SK-N-SH treated with all-trans-retinoic acid at 6 μM for 48 hours (cell line): Measurements from ENCODE around the gene RNU1-1.
"Not testable (repeated sequence)": the region's sequence is repeated elsewhere in the genome, so short reads cannot be mapped to it uniquely, and the experiment has no call there.

ENCODE experiments used
- ARNTL ChIP-seq: fragments of 450-650 bp; formaldehyde crosslinking; IDR thresholded peaks from 2 replicates; pipeline ENCODE4 v1.5.0; 2020; ENCODE audit warnings: low read depth, mild to moderate bottlenecking, moderate library complexity, borderline replicate concordance
- BACH2 ChIP-seq: fragments of 250-450 bp; sonication (Bioruptor Pico); IDR thresholded peaks from 2 replicates; pipeline ENCODE4 v1.9.0; 2021; ENCODE audit warnings: mild to moderate bottlenecking, borderline replicate concordance
- ESRRG ChIP-seq: fragments of 250-450 bp; sonication (Bioruptor Pico); IDR thresholded peaks from 2 replicates; pipeline ENCODE4 v1.6.1; 2021; ENCODE audit warnings: mild to moderate bottlenecking
- PATZ1 ChIP-seq: fragments of 250-450 bp; sonication (Bioruptor Pico); IDR thresholded peaks from 2 replicates; pipeline ENCODE4 v1.8.0; 2020; ENCODE audit warnings: mild to moderate bottlenecking, moderate library complexity, borderline replicate concordance
- POU6F1 ChIP-seq: fragments of 250-450 bp; sonication (Bioruptor Pico); IDR thresholded peaks from 2 replicates; pipeline ENCODE4 v1.8.0; 2021; ENCODE audit warnings: low read depth, mild to moderate bottlenecking, moderate library complexity, borderline replicate concordance
- RARB ChIP-seq: fragments of 250-450 bp; sonication (Bioruptor Pico); IDR thresholded peaks from 2 replicates; pipeline ENCODE4 v1.8.0; 2021; ENCODE audit warnings: mild to moderate bottlenecking, moderate library complexity
- TOX ChIP-seq: fragments of 250-450 bp; sonication (Bioruptor Pico); IDR thresholded peaks from 2 replicates; pipeline ENCODE4 v1.8.0; 2021; ENCODE audit warnings: mild to moderate bottlenecking, moderate library complexity, borderline replicate concordance
- TSHZ2 ChIP-seq: fragments of 250-450 bp; sonication (Bioruptor Pico); IDR thresholded peaks from 2 replicates; pipeline ENCODE4 v1.5.0; 2020; ENCODE audit warnings: mild to moderate bottlenecking, moderate library complexity
- ZFP3 ChIP-seq: fragments of 250-450 bp; sonication (Bioruptor Pico); IDR thresholded peaks from 2 replicates; pipeline ENCODE4 v1.5.0; 2020; ENCODE audit warnings: mild to moderate bottlenecking, moderate library complexity
- ZFP30 ChIP-seq: fragments of 450-650 bp; formaldehyde crosslinking; IDR thresholded peaks from 2 replicates; pipeline ENCODE4 v1.5.0; 2022; ENCODE audit warnings: mild to moderate bottlenecking, moderate library complexity
- ZNF8 ChIP-seq: fragments of 450-650 bp; formaldehyde crosslinking; IDR thresholded peaks from 2 replicates; pipeline ENCODE4 v1.5.0; 2020; ENCODE audit warnings: mild to moderate bottlenecking, moderate library complexity
- TF ChIP-seq, protein P1 (sequence below): fragments of 250-450 bp; sonication (Bioruptor Pico); IDR thresholded peaks from 2 replicates; pipeline ENCODE4 v1.5.1; 2020; ENCODE audit warnings: low read depth, mild to moderate bottlenecking, moderate library complexity

GRCh38 chr1:16487011-16487410 is 27.1 kb downstream of the RNU1-1 start:
- not testable (repeated sequence) for TF ChIP-seq ZNF8; ZFP30 (CRISPR knock-in tag); PATZ1 (CRISPR knock-in tag); ARNTL (CRISPR knock-in tag); POU6F1 (CRISPR knock-in tag); TSHZ2; RARB; TOX; ZFP3 (CRISPR knock-in tag); ESRRG (CRISPR knock-in tag); BACH2 (CRISPR knock-in tag)
- TF ChIP-seq, protein P1, sequence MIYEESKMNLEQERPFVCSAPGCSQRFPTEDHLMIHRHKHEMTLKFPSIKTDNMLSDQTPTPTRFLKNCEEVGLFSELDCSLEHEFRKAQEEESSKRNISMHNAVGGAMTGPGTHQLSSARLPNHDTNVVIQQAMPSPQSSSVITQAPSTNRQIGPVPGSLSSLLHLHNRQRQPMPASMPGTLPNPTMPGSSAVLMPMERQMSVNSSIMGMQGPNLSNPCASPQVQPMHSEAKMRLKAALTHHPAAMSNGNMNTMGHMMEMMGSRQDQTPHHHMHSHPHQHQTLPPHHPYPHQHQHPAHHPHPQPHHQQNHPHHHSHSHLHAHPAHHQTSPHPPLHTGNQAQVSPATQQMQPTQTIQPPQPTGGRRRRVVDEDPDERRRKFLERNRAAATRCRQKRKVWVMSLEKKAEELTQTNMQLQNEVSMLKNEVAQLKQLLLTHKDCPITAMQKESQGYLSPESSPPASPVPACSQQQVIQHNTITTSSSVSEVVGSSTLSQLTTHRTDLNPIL (CRISPR knock-in tag) = not testable (repeated sequence)
